Globus pallidus (tissue), 1 donor: Measurements from ENCODE around the gene CCNB3.

ENCODE experiments used
- DNase-seq: peaks from one replicate; pipeline ENCODE4 v3.0.0-alpha.2; 2015; ENCODE audit warnings: low spot score

The CCNB3 gene

DNA sequence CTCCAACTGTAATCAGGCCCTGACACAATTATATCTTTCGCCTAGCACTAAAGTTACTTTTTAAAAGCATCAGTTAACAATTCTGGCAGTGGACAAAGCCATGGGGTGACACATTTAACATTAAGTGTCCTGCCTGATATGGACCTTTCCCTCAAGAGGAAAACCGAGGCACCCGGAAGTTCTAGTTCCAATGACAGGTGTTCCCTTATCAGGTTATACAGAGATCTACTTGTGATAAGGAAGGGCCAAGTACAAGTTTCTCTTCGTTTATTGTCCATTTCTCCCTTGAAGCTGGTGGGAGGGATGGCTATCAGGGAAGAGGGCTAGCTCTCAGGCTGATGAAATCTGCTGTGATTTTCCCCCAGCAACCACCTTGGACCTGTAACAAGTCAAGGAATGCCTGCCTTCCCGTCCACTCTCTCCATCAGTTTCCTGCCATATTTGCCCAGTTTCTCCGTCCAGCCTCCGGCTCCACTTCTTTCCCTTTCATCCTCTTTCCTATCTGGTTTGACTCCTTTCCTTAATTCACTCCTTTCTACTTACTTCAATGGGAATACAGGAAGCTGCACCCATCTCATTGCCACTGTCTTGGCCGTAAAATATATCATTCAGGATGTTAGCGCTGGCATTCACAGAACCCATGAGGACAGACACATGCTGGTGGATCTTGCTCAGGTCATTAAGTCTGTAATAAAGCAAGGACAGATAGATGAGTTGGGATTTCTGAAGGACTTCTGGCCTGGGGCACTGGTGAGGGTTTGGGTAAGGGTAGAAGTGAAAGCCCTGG, 171.1 kb downstream of the CCNB3 start:
- no peak for DNase-seq

DNA sequence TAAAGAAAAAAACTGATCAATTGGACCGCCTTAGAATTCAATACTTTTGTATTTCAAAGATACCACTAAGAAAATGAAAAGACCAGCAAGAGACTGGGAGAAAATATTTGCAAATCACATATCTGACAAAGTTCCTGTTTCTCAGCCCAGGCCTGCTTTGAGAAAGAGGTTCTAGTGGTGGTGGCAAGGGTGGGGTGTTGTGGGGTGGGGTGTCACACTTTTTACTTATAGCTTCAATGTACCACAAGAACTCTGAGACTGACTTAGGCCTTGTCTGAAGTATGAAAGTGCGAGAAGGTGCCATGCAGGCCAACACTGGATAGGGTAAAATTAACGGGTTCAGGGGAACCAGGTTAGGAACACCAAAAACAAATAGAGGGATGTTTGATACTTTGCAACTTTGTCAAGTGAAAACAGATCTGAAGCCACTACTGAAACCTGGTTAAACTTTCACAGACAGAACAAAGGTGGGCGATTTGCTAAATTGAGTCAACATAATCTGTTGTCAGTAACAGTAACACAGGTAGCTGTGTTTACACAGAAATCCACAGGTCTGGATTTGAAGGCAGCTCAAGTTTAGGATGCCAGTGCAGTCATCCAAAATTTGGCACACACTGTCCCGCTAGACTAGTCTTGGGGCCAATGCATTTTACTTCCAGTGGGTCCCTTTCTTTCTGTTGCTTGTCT, 177.3 kb downstream of the CCNB3 start:
- no peak for DNase-seq

GRCh38 chrX:50386520-50386919, 182.0 kb downstream of the CCNB3 start:
- DNase-seq = no peak

DNA sequence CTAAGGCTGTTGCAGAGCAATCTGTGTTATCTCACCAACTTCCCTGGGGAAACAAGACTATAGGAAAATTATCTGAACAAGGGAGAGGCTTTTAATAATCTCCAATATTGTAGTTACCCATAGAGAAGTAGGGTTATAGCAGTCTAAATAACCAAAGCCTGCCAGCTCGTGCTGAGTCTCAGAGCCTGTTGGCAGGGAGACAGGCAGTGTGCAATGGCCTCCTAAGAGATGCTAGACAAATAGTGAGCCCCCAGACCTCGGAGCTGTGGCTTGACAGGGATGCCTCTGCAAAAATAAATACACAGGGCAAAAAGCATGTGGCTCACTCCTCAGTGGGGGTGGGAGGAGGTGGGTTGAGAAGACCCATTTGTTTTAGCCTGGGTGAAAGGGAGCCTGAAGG, 189.3 kb downstream of the CCNB3 start:
- no peak for DNase-seq
